ENCODE measurements around the gene AJAP1. TPM values are rescaled to one million over a fixed set of nuclear protein-coding genes. Genes with fewer than 3 reads are reported as not detected.

AJAP1 gene
- total RNA-seq, 1 experiment from 2014 or later, result not detected

DNA sequence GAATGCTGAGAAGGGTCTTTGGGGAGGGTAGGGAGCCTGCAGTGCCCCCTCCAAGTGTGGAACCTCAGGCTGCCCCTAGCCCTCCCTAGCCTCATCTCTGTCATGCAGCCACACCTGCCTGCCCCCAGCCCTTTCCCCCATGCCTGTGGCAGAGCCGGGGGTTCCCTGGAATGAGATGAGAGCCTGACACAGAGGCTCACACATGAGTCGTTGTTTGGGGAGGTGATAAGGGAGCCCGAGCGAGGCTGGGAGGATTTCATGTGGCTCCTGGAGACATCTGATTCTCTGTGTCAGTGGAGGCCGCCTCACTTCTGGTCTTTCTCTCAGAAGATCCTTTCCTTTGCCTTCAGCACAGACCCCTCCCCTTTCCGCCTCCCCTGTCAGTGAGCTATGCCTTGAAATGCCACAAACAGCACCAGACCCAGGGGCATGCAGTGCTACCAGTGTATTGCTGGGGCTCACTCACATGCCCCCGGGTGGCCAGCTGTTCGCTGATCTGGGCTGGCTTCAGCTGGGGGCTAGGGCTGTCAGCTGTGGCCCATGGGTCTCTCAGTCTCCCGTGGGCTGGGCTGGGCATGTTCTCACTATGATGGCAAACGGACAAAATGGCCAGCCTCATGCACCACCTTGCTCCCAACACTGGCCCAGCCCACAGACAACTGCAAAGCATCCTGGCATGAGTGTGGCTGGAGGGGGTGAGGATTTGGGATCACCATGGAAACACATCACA is 102.6 kb downstream of the AJAP1 start:
- Histone ChIP-seq H3F3A (ENCODE audit: insufficient read depth, low read depth) (no peaks in the 10 kb centered on the region), H3K36me3 (ENCODE audit: low read depth) (no peaks in the 10 kb centered on the region), H3K4me2 (no peak overlapping the region), H4K20me1 (ENCODE audit: insufficient read depth) (no peaks in the 10 kb centered on the region), H3K27ac (no peak overlapping the region), H3K4me3 (no peak overlapping the region), H3K9me2 (ENCODE audit: insufficient read depth) (no peaks in the 10 kb centered on the region), H3K9me3 (ENCODE audit: insufficient read depth, low read depth) (no peaks in the 10 kb centered on the region), H2AFZ (no peak overlapping the region), H3K4me1 (replicated peaks; ENCODE audit: insufficient read depth) (no peaks in the 10 kb centered on the region), H3K79me2 (ENCODE audit: low read depth) (no peaks in the 10 kb centered on the region), H3K27me3 (ENCODE audit: insufficient read depth, low read depth) (peaks cover 8% of the 10 kb centered on the region; the same call in 1 of the 2 replicates)
- ChIA-PET POLR2A (ENCODE audit: unreplicated experiment) (no interaction called here), CTCF (no interaction called here)
- TF ChIP-seq, protein P1, sequence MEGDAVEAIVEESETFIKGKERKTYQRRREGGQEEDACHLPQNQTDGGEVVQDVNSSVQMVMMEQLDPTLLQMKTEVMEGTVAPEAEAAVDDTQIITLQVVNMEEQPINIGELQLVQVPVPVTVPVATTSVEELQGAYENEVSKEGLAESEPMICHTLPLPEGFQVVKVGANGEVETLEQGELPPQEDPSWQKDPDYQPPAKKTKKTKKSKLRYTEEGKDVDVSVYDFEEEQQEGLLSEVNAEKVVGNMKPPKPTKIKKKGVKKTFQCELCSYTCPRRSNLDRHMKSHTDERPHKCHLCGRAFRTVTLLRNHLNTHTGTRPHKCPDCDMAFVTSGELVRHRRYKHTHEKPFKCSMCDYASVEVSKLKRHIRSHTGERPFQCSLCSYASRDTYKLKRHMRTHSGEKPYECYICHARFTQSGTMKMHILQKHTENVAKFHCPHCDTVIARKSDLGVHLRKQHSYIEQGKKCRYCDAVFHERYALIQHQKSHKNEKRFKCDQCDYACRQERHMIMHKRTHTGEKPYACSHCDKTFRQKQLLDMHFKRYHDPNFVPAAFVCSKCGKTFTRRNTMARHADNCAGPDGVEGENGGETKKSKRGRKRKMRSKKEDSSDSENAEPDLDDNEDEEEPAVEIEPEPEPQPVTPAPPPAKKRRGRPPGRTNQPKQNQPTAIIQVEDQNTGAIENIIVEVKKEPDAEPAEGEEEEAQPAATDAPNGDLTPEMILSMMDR (conservative IDR thresholded peaks at IDR 0.05), result no peak
- no peak for TF ChIP-seq EZH2 (IDR thresholded peaks at IDR 0.05; ENCODE audit: low read depth)
- intact Hi-C loops (cut with micrococcal nuclease; ENCODE audit: unreplicated experiment), result no loop called here
- BruUV-seq (replicated peaks), result no TSS peak
- no peak for DNase-seq

DNA sequence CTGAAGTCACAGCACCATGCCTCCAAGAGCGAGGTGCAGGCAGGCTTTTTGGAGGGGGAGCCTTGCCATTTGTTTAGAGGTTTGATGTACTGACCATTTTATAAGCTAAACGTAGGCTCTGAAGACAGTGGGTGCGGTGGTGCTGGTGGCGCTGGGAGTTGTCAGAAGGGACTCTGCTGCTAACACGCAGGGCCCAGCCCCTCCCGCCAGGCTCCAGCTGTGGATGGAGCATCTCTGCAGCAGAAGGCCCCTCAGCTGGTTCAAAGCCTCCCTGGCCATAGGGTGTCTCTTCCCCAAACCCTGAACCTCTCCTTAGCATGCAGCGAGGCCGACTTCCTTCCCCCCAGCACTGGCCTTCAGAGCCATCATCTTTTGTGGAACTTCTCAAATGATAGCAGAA is 105.3 kb downstream of the AJAP1 start:
- H3K36me3 ChIP-seq (ENCODE audit: low read depth), result no peaks in the 10 kb centered on the region
- POLR2A ChIA-PET (ENCODE audit: unreplicated experiment), result no interaction called here
- H3K4me3 ChIP-seq, result no peak overlapping the region
- CTCF ChIA-PET, result no interaction called here
- intact Hi-C loops (cut with micrococcal nuclease; ENCODE audit: unreplicated experiment), result no loop called here
- H3K27me3 ChIP-seq (ENCODE audit: insufficient read depth, low read depth), result peaks cover 5% of the 10 kb centered on the region; the same call in 1 of the 2 replicates
- no peaks in the 10 kb centered on the region for H3K79me2 ChIP-seq (ENCODE audit: low read depth)
- no peak overlapping the region for H3K4me2 ChIP-seq
- no peaks in the 10 kb centered on the region for H3K4me1 ChIP-seq (replicated peaks; ENCODE audit: insufficient read depth)
- no peak for DNase-seq
- H3K9me3 ChIP-seq (ENCODE audit: insufficient read depth, low read depth), result no peaks in the 10 kb centered on the region
- H3K27ac ChIP-seq, result no peak overlapping the region
- no peak overlapping the region for H2AFZ ChIP-seq
- H3K9me2 ChIP-seq (ENCODE audit: insufficient read depth), result no peaks in the 10 kb centered on the region
- TF ChIP-seq, protein P1 (conservative IDR thresholded peaks at IDR 0.05), result no peak
- no peak for TF ChIP-seq EZH2 (IDR thresholded peaks at IDR 0.05; ENCODE audit: low read depth)
- H4K20me1 ChIP-seq (ENCODE audit: insufficient read depth), result no peaks in the 10 kb centered on the region
- BruUV-seq (replicated peaks), result no TSS peak
- H3F3A ChIP-seq (ENCODE audit: insufficient read depth, low read depth), result no peaks in the 10 kb centered on the region

DNA sequence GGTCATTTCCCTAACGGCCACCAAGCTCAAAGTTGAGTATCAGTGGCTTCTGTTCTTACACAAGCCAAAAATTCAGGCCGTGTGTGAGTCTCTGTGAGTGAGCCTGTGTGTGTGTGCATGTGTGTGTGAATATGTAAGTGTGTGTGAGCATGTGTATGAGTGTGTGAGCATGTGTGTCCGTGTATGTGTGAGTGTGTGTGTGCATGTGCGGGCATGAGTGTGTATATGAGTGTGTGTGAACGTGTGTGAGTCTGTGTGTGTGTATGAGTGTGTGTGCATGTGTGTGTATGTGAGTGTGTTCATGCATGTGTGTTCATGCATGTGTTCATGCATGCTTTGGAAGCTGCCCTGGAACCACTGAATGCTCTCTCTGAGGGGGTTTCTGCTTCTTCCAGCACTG is 105.7 kb downstream of the AJAP1 start:
- Histone ChIP-seq H3K9me3 (ENCODE audit: insufficient read depth, low read depth) (no peaks in the 10 kb centered on the region), H3K36me3 (ENCODE audit: low read depth) (no peaks in the 10 kb centered on the region), H4K20me1 (ENCODE audit: insufficient read depth) (no peaks in the 10 kb centered on the region), H2AFZ (no peak overlapping the region), H3K9me2 (ENCODE audit: insufficient read depth) (no peaks in the 10 kb centered on the region), H3K79me2 (ENCODE audit: low read depth) (no peaks in the 10 kb centered on the region), H3K4me3 (no peak overlapping the region), H3K27ac (no peak overlapping the region), H3F3A (ENCODE audit: insufficient read depth, low read depth) (no peaks in the 10 kb centered on the region), H3K4me1 (replicated peaks; ENCODE audit: insufficient read depth) (no peaks in the 10 kb centered on the region), H3K27me3 (ENCODE audit: insufficient read depth, low read depth) (peaks cover 5% of the 10 kb centered on the region; the same call in 1 of the 2 replicates), H3K4me2 (no peak overlapping the region)
- no peak for DNase-seq
- intact Hi-C loops (cut with micrococcal nuclease; ENCODE audit: unreplicated experiment), result no loop called here
- TF ChIP-seq, protein P1 (conservative IDR thresholded peaks at IDR 0.05), result no peak
- no peak for TF ChIP-seq EZH2 (IDR thresholded peaks at IDR 0.05; ENCODE audit: low read depth)
- ChIA-PET CTCF (no interaction called here), POLR2A (ENCODE audit: unreplicated experiment) (no interaction called here)
- BruUV-seq (replicated peaks), result no TSS peak
